T-helper 9 cell (primary cell): ENCODE data around the gene LSM5.

Experiments used
- DNase-seq: peaks from one replicate; pipeline ENCODE4 v3.0.0-alpha.2; 2020

Gene LSM5

GRCh38 chr7:32458025-32458424, 32.2 kb downstream of the LSM5 start:
- DNase-seq = no peak

GRCh38 chr7:32453341-32454011, 36.7 kb downstream of the LSM5 start:
- DNase-seq = no peak

GRCh38 chr7:32447218-32447617, 43.0 kb downstream of the LSM5 start:
- no peak for DNase-seq

- no peak for DNase-seq
Observed at GRCh38 chr7:32436146-32436928, 53.8 kb downstream of the LSM5 start.
